GM23248 (cell line): ENCODE measurements around the gene BAHCC1. TPM values are rescaled to one million over a fixed set of nuclear protein-coding genes. Genes with fewer than 3 reads are reported as not detected.

Experiments
- DNase-seq: peaks from one replicate; pipeline ENCODE4 v3.0.0-alpha.2; 2015
- H2AFZ ChIP-seq: fragments of 200-600 bp; sonication (generic); 2 replicates; pipeline ENCODE4 v1.6.1; 2016; ENCODE audit warnings: antibody characterized with exemption
- H3F3A ChIP-seq: fragments of 200-600 bp; sonication (generic); 2 replicates; pipeline ENCODE4 v1.6.1; 2016; ENCODE audit warnings: mild to moderate bottlenecking, antibody characterized with exemption, mixed run types; ENCODE audit not compliant: insufficient read depth
- H3K27ac ChIP-seq: fragments of 200-600 bp; sonication (generic); 2 replicates; pipeline ENCODE4 v1.5.1; 2016; ENCODE audit warnings: mild to moderate bottlenecking
- H3K27me3 ChIP-seq: fragments of 200-600 bp; sonication (generic); replicated peaks from 2 replicates; pipeline ENCODE4 v1.6.1; 2016; ENCODE audit warnings: mild to moderate bottlenecking; ENCODE audit not compliant: insufficient read depth
- H3K36me3 ChIP-seq: fragments of 200-600 bp; sonication (generic); 2 replicates; pipeline ENCODE4 v1.6.1; 2016; ENCODE audit warnings: low read depth, mild to moderate bottlenecking
- H3K4me1 ChIP-seq: fragments of 200-600 bp; sonication (generic); 2 replicates; pipeline ENCODE4 v1.6.1; 2016; ENCODE audit warnings: mild to moderate bottlenecking; ENCODE audit not compliant: insufficient read depth
- H3K4me2 ChIP-seq: fragments of 200-600 bp; sonication (generic); one replicate; pipeline ENCODE4 v1.6.1; 2016; ENCODE audit warnings: mild to moderate bottlenecking; ENCODE audit not compliant: unreplicated experiment
- H3K4me3 ChIP-seq: fragments of 200-600 bp; sonication (generic); 2 replicates; pipeline ENCODE4 v1.5.1; 2016; ENCODE audit warnings: mild to moderate bottlenecking
- H3K79me2 ChIP-seq: fragments of 200-600 bp; sonication (generic); 2 replicates; pipeline ENCODE4 v1.6.1; 2016; ENCODE audit warnings: mild to moderate bottlenecking; ENCODE audit not compliant: insufficient read depth
- H3K9ac ChIP-seq: fragments of 200-600 bp; sonication (generic); 2 replicates; pipeline ENCODE4 v1.6.1; 2016; ENCODE audit warnings: mild to moderate bottlenecking
- H3K9me2 ChIP-seq: fragments of 200-600 bp; sonication (generic); 2 replicates; pipeline ENCODE4 v1.6.1; 2016; ENCODE audit warnings: mixed run types, mild to moderate bottlenecking, moderate library complexity; ENCODE audit not compliant: insufficient read depth
- H3K9me3 ChIP-seq: fragments of 200-600 bp; sonication (generic); one replicate; pipeline ENCODE4 v1.6.1; 2017; ENCODE audit warnings: low read depth
- H4K20me1 ChIP-seq: fragments of 200-600 bp; sonication (generic); 2 replicates; pipeline ENCODE4 v1.6.0; 2016; ENCODE audit not compliant: insufficient read depth
- EZH2 ChIP-seq: fragments of 200-600 bp; sonication (generic); IDR thresholded peaks from 2 replicates; pipeline ENCODE4 v1.6.1; 2018; ENCODE audit warnings: antibody characterized with exemption, mild to moderate bottlenecking; ENCODE audit not compliant: insufficient read depth, poor library complexity, severe bottlenecking
- EZH2phosphoT487 ChIP-seq: fragments of 200-600 bp; sonication (generic); IDR thresholded peaks from 2 replicates; pipeline ENCODE4 v1.6.1; 2018; ENCODE audit warnings: antibody characterized with exemption, moderate library complexity, mild to moderate bottlenecking, low read depth; ENCODE audit not compliant: insufficient read depth
- WGBS, 2 experiments: methylation state at CpG; one replicate each; pipeline ENCODE4 v1.1.6; 2015 to 2017; ENCODE audit warnings: low lambda C conversion rate in 2 of 2, low coverage in 1 of 2; ENCODE audit errors: missing lambda C conversion rate in 2 of 2; 5-methylcytosine and 5-hydroxymethylcytosine counted together
- in situ Hi-C: fragments of 300-500 bp; cut with MboI; formaldehyde crosslinking; loops from 2 replicates; pipeline ENCODE4 v1.15.0; 2020
- polyA plus RNA-seq: library from polyadenylated mRNA; unstranded; fragments of >200 nt; fragmentation: Nextera tagmentation; extraction: Ambion mirVana; gene quantifications from 2 replicates; pipeline ENCODE4 v1.2.1, GENCODE V29; 2016
- total RNA-seq: library from RNA; depleted of rRNA; stranded (reverse); fragments of >200 nt; shearing (Covaris generic); gene quantifications from 2 replicates; pipeline ENCODE4 v1.2.3, GENCODE V29; 2014

BAHCC1 gene
- total and polyA plus RNA-seq, 2 experiments from 2014 or later: 1.3 to 3.0 TPM

GRCh38 chr17:81419319-81419885, 24.1 kb downstream of the BAHCC1 start:
- Histone ChIP-seq H3K9ac (peak overlapping the region; percentile 83), H3K9me3 (no peaks in the 10 kb centered on the region), H3K79me2 (peaks cover 8% of the 10 kb centered on the region; the same call in 1 of the 2 replicates), H3K4me3 (peak overlapping the region; percentile 52), H3F3A (peaks cover 6% of the 10 kb centered on the region; the same call in 1 of the 2 replicates), H3K4me1 (peaks cover 53% of the 10 kb centered on the region), H4K20me1 (no peaks in the 10 kb centered on the region), H3K9me2 (no peaks in the 10 kb centered on the region), H3K27ac (peak overlapping the region; percentile 86), H2AFZ (no peak overlapping the region), H3K27me3 (no peaks in the 10 kb centered on the region), H3K4me2 (peak overlapping the region; percentile 76), H3K36me3 (no peaks in the 10 kb centered on the region)
- DNase-seq: peak; percentile 93
- 2 to 3% methylated on average over 16 to 32 of the region's 32 CpGs for WGBS, 2 experiments
- in situ Hi-C loops: no loop called here
- TF ChIP-seq EZH2phosphoT487 (no peak), EZH2 (no peak)

- Histone ChIP-seq H3K36me3 (no peaks in the 10 kb centered on the region), H2AFZ (no peak overlapping the region), H4K20me1 (no peaks in the 10 kb centered on the region), H3K4me2 (peak overlapping the region; percentile 76), H3K4me1 (peaks cover 53% of the 10 kb centered on the region), H3K27me3 (no peaks in the 10 kb centered on the region), H3K79me2 (peaks cover 9% of the 10 kb centered on the region; the same call in 1 of the 2 replicates), H3K27ac (peak overlapping the region; percentile 86), H3F3A (peaks cover 6% of the 10 kb centered on the region; the same call in 1 of the 2 replicates), H3K9ac (peak overlapping the region; percentile 83), H3K9me2 (no peaks in the 10 kb centered on the region), H3K9me3 (no peaks in the 10 kb centered on the region), H3K4me3 (peak overlapping the region; percentile 52)
- WGBS, 2 experiments: 16 to 20% methylated on average over 27 to 28 of the region's 28 CpGs
- in situ Hi-C loops: no loop called here
- TF ChIP-seq EZH2phosphoT487 (no peak), EZH2 (no peak)
- DNase-seq: peak; percentile 50
Measured at GRCh38 chr17:81419886-81420768, 24.9 kb downstream of the BAHCC1 start.

GRCh38 chr17:81420769-81421462, 25.7 kb downstream of the BAHCC1 start:
- TF ChIP-seq EZH2 (no peak), EZH2phosphoT487 (no peak)
- H3K9ac ChIP-seq: peak overlapping the region; percentile 85
- H4K20me1 ChIP-seq: no peaks in the 10 kb centered on the region
- peak overlapping the region; percentile 86 for H3K27ac ChIP-seq
- H3K4me3 ChIP-seq: no peak overlapping the region
- no peaks in the 10 kb centered on the region for H3K27me3 ChIP-seq
- peaks cover 6% of the 10 kb centered on the region; the same call in 1 of the 2 replicates for H3F3A ChIP-seq
- H3K36me3 ChIP-seq: no peaks in the 10 kb centered on the region
- no peaks in the 10 kb centered on the region for H3K9me3 ChIP-seq
- peaks cover 53% of the 10 kb centered on the region for H3K4me1 ChIP-seq
- WGBS, 2 experiments: 56 to 60% methylated on average over 23 to 24 of the region's 24 CpGs
- no peak overlapping the region for H2AFZ ChIP-seq
- peak; percentile 77 for DNase-seq
- in situ Hi-C loops: no loop called here
- H3K79me2 ChIP-seq: peaks cover 9% of the 10 kb centered on the region; the same call in 1 of the 2 replicates
- no peak overlapping the region for H3K4me2 ChIP-seq
- H3K9me2 ChIP-seq: no peaks in the 10 kb centered on the region
